GM21786 (cell line): ENCODE measurements around the gene RAET1G.
"Not testable (repeated sequence)": the region's sequence is repeated elsewhere in the genome, so short reads cannot be mapped to it uniquely, and the experiment has no call there.

ENCODE experiments used
- ATAC-seq: cut with Tn5 transposase; IDR thresholded peaks from one replicate; pipeline ENCODE4 v1.9.1; 2021; ENCODE audit not compliant: unreplicated experiment

RAET1G gene

DNA sequence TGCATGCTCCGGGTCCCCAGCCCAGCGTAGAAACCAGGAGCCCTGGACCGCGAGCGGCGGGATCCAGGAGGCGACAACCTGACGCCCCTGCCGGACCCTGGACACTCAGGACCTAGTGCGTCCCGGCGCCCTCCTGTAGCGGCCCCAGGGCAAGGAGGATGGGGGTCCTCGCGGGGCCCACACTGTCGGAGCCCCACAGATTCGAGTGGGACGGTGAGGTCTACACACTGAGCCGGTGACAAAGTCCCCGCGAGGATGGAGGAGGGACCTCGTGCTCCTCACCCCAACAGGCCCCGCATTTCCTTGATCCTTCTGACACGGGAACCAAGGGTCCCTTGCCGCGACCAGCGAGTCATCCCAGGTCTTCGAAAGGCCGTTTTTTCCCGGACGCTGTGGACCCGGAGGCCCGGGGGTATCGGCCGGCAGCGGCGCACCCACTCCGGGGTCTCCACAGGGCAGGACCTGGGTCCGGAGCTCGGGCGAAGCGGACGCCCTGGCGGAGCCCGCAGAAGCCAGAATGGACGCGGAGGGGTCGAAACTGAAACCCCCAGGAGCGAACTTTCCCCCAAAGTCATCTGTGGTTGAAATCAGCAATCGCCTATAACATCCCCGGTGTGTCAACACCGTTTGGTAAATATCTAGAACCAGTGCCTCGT, 31.5 kb upstream of the RAET1G start:
- ATAC-seq: not testable (repeated sequence)

DNA sequence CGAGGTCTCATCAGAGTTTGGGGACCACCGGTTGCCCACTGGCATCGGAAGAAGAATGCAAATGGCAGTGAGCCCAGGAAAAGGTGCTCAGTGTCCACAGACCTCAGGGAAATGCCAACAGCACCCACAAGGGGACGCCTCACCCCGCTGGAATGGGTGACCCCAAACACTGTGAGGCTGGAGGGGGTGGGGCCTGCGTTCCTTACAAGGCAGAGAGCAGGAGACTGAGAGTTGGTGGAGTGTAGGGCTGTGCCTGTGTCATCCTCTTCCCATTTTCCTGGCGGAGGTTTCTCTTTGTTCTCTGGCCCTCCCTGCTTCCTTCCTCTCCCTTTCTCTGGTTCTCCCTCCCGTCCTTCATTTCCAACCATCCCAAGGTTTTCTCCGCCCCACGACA, 31.0 kb upstream of the RAET1G start:
- not testable (repeated sequence) for ATAC-seq

DNA sequence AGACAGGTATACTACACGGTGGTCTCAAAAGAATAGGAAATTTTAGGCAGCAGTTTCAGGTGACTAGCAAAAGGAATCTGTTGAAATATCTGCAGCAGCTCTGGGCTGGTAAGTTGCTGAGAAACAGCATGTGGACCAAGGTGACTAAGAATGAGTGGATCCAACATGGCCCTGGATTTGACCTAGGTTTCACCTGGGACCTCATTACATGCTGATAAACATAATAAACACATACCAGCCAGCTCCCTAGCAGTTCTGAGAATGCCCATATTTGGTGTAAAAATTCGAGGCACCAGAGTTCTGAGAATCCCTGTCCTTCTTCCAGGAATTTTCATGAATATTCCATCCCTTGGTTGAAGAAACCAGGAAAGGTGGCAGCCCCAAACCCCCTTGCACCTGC, 30.5 kb upstream of the RAET1G start:
- not testable (repeated sequence) for ATAC-seq

DNA sequence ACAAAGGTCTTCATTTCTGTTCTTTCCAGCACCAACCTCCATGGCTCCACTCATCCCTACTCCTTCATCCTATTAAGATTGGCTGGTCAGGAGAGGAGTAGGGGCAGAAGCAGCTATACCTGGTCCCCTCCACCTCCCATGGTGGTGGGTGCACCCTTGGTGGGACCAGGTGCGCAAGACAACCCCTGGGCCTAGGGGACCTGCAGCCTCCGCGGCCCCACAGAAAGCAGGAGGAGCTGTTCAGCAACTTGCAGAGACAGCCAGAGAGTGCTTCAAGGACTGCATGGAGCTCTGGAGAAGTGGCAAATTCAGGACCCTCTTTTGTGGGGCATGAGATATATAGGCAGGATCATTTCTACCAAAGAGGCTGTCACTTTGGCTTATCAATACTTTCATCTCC, 28.7 kb upstream of the RAET1G start:
- ATAC-seq: no peak

DNA sequence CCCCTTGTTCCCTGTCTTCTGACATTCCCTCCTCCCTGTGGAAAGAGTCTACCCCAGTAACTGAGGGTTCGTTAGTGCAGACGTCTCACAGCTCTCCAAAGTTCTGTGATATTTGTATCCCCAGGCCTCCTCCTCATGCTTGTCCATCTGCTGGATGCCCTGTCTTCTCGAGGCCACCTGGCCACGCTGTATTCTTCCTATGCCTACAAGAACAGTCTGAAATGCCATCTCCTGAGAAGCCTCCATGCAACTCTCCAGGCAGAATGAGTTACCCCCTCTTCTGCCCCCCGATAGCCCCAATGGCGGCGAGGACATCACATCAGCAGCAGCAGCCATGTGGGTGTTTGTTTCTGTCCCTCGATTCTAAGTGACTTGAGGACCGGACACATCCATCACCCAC, 28.2 kb upstream of the RAET1G start:
- no peak for ATAC-seq

DNA sequence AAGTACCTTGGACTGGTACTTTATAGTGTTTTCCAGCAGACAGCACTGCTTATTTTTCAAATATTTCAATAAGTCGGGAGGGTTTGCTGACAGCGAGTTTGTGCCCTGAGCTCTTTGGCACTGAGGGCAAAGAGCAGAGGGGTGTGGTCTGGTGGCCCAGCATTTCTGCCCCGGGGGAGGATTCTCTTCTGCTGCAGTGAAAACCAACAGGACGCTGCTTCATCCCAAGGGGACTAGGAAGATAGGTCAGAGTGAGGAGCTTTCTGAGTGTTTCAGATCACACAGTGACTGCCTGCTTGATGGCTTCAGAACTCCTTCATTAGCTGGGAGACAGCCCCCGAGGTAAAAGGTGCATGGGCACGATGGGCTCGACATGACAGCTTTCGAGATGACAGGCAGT, 27.5 kb upstream of the RAET1G start:
- ATAC-seq: no peak

DNA sequence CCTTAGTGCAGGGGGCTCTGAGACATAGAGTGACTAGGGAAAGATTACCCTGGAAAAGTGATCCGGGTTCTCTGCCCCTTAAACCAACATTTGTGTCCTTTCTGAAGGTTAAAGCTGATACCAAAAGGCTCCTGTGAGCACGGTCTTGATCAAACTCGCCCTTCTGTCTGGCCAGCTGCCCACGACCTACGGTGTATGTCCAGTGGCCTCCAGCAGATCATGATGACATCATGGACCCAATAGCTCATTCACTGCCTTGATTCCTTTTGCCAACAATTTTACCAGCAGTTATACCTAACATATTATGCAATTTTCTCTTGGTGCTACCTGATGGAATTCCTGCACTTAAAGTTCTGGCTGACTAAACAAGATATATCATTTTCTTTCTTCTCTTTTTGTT, 25.7 kb upstream of the RAET1G start:
- no peak for ATAC-seq

DNA sequence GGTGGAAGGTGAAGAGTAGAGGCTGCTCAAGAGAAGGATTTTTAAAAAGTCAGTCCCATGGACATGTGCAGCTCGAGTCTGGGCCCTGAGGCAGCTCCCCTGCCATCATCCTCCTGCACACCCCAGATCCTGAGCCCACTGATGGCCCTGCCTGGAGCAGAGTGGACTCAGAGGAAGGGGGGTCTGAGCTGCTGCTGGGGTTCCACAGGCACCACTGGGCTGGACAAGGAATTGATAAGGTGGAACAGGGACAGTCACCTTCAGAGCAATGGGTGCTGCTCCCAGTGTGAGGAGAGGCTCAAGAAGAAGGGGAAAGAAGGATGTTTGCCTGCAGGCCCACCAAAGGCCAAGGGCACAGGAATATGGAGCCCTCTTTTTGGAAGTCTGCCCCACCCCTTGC, 25.1 kb upstream of the RAET1G start:
- ATAC-seq: no peak

DNA sequence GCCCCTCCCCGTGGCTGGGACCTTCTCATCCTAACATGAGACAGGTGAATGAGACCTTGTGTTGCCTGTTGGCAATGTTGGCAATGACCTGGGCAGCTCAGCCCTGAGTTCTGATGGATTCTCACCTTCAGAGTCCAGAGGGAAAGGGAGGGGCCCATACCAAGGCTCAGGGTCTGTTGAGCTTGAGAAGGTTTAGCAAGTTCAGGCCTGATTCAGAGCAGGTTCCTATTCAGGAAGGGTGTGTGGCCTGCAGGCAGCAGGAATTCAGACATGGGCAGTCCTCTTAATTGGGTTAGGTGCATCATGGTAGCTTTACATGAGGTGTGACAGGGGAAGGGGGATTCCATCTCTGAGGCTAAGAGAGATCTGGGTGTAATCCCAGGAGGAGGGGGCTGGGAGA, 24.6 kb upstream of the RAET1G start:
- ATAC-seq: not testable (repeated sequence)

DNA sequence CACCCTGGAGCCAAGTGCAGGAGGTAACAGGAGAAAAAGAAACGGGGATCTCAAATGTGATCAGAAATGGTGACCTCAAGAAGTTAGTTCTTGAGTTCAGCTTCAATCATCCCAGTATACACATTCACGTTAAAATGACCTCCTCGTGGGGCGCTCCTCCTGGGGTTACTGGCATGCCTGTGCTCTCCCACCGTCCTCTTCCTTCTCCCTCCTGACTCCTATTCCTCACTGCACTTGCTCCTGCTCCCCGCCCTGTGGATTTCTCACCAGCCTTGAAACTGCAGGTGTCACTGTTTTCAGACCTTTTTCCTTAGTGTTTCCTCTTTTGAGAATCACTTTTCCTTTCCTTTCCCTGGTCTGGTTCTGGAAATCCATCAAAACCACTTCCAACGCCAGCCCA, 23.7 kb upstream of the RAET1G start:
- not testable (repeated sequence) for ATAC-seq

DNA sequence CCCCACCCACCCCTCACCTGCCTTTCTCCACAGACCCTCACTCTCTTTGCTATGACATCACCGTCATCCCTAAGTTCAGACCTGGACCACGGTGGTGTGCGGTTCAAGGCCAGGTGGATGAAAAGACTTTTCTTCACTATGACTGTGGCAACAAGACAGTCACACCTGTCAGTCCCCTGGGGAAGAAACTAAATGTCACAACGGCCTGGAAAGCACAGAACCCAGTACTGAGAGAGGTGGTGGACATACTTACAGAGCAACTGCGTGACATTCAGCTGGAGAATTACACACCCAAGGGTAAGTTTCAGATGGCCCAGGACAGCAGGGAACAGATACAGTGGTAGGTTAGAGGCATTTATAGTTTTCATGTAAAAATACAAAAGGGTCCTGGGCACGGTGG, 22.4 kb upstream of the RAET1G start:
- not testable (repeated sequence) for ATAC-seq

DNA sequence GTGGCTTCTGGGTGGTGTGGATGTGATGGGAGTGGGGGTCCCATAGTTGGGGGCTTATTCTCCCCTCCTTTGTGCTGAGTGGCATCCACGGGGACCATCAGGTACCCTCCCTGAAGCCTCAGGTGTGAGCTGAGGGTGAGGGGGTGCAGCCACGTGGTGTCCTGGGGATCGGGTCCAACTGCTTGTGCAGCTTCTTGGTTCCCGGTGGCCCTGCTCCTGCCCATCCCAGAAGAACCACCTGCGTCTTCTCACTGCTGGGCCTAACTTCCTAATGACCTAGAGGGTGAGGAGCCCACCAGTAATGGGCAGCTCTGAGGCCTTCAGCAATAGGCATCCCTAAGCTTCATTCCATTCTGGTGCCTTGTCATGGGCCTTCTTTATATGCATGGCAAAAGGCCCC, 20.4 kb upstream of the RAET1G start:
- ATAC-seq: not testable (repeated sequence)

DNA sequence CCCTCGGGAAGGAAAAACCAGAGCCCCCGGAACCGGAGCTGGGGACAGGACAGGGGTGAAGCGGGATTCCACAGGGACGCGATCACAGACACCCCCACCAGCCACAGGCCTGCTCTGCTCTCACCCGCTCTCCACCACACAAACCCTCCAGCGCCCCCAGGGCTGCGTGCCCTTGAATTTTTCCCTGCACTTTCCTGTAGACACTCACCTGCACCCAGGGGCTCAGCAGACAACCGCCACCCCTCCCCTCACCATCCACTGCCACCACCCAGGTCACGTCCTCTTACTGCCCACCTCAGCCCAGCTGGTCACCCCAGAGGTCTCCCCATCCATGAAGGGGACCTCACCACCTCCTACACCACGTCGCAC, 19.5 kb upstream of the RAET1G start:
- no peak for ATAC-seq

DNA sequence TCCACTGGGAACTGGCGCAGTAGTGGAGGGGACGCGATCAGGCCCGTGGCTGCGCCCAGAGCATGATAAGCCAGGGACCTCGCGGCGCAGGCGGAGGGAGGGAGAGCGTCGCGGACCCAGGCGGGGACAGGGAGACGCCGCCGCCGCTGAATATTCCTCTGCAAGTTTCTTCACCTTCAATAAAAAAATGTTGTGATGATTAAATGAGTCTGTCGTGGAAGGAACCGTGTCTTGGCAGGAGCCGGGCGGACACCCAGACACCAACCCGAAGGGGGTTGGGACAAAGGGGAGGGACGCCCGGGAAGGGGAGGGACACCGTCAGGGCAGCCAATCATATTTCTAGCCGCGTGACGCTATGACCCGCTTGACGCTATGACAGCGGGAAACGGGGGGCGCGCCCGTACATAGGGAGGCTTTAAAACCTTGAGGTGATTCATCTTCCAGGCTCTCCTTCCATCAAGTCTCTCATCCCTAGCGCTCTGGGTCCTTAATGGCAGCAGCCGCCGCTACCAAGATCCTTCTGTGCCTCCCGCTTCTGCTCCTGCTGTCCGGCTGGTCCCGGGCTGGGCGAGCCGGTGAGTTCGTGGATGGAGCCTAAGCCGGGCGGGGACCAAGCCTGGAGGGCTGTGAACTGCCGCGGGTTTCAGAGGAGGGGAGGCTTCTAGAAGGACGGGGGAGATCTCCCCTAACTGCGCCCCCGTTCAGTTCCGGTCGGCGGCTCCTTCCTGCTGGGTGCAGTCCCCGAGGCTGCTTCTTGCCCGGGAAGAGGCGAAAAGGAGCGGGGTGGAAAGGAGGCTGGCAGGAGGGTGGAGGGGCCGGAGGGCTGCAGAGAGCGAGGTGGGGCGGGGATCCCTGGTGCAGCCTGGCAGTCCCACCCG, 18.9 kb upstream of the RAET1G start, which contains the start of gene ULBP2:
ULBP2 (plus strand) TSS at position 432 of the 878 bp plus-strand sequence; CDS start at position 491, 59 bp downstream.
- ATAC-seq: no peak

DNA sequence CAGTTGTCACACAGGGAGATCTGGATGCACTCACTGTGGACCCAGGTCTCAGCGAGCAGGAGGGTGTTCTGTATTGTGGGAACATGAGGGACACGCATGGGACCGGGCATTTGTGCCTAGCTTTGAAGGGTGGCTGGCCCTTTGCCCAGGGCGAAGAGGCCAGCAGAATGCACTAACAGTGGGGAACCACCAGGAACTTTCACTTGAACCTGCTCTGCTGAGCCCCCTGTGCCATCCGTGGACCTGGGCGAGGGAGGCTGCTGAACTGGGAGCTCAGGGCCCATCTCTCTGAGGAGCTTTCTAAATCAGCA, 17.7 kb upstream of the RAET1G start:
- no peak for ATAC-seq

DNA sequence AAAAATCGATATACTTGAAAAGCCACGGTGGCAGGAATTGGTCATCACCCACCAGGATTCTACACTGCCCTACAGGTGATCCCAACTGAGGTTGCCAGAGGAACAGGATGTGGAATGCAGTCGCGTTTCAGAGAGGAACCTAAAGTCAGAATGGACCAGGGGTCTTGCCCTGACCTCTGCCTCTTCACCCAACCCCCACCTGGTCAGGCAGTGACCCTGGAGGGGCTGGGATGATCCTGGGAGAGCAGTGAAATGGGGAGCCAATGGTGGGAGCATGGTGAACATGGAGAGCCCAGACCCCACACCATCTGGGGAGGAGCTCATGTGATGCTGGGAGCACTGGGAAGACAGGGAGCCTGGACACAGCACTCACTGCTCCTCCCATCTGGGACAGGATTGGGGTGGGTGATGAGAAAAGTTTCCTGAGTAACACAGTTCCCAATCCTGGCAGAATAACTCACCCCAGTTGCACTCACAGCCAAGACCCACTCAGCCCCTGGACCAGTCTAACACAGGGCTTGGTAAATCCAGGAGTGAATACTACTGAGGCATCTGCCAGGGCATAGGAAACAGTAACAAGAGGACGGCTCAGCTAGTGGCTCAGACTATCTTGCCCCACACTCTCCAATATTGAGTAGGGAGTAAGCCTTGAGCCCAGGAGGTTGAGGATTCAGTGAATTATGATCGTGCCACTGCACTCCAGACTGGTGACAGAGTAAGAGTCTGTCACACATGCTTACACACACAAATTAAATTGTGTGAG, 17.2 kb upstream of the RAET1G start:
- no peak for ATAC-seq

DNA sequence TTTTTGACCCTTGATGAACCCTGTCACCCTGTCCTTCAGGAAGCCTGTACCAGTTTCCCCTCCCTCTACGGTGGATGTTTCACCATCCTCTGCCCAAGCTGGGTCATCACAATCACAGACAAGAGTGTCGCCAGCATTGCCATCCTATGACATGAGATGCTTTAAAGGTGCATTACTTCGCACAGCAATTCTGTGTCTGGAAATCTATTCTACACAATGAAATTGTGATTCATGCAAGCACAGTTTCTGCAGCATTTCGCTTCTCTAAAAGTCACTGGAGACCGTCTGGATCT, 16.4 kb upstream of the RAET1G start:
- no peak for ATAC-seq

DNA sequence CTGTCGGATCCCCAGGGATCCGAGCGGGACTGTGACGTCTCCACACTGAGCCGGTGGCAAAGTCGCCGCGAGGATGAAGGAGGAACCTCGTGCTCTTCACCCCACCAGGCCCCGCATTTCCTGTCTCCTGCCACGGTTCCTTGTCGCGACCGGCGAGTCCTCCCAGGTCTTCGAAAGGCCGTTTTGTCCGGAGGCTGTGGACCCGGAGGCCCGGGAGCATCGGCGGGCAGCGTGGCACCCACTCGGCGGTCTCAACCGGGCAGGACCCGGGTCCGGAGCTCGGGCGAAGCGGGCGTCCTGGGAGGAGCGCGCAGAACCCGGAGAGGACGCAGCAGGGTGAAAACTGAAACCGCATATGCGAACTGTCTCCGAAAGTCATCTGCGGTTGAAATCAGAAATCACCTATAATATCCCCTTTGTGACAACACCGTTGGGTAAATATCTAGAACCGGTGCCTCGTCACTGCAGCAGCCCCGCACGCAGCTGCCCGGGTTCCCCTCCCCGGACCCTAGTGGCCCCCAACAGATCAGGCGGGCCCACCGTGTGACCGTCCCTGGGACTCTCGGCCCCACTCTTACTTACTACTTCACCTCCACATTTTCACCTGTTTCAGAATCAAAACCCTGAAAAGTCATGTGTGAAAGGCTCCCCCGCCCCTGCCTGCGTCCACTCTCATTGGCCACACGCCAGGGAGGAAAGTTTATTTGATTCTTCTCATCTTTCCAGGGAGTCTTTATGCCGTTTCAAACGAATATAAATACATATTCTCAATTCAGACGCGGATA, 15.8 kb upstream of the RAET1G start:
- ATAC-seq: peak; percentile 86

DNA sequence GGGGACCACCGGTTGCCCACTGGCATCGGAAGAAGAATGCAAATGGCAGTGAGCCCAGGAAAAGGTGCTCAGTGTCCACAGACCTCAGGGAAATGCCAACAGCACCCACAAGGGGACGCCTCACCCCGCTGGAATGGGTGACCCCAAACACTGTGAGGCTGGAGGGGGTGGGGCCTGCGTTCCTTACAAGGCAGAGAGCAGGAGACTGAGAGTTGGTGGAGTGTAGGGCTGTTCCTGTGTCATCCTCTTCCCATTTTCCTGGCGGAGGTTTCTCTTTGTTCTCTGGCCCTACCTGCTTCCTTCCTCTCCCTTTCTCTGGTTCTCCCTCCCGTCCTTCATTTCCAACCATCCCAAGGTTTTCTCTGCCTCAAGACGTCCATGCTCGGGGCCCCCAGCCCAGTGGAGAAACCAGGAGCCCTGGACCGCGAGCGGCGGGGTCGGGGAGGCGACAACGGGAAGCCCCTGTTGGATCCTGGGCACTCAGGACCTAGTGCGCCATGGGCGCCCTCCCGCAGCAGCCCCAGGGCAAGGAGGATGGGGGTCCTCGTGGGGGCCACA, 15.2 kb upstream of the RAET1G start:
- ATAC-seq: not testable (repeated sequence)

DNA sequence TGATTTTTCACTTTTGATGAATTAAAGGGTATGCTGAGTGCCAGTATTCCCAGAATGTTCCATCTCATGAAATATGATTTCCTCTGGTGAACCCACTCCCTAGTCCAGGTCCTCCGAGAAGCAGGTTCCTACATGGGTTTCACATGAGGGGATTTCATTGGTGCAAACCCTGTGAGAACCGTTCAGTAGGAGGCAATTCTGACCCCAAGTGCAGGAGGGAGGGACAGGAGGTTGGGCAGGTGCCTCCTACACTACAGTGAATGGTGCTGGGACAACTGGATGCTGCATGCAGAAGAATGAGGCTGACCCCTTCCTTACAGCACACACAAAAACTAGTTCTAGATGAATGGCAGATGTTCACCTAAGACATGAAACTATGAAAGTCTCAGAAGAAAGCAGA, 13.8 kb upstream of the RAET1G start:
- no peak for ATAC-seq

DNA sequence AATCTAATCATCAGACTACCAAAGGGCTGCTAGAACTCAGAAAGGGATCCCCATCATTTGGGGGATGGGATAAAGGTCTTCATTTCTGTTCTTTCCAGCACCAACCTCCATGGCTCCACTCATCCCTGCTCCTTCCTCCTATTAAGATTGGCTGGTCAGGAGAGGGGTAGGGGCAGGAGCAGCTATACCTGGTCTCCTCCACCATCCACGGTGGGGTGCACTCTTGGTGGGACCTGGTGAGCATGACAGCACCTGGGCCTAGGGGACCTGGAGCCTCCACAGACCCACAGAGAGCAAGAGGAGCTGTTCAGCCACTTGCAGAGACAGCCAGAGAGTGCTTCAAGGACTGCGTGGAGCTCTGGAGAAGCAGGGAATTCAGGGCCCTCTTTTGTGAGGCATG, 12.7 kb upstream of the RAET1G start:
- no peak for ATAC-seq
